OCI-LY7 (cell line): ENCODE results near the gene ADGRD1.

Experiments used
- CTCF ChIP-seq: fragments of 200-600 bp; sonication (generic); conservative IDR thresholded peaks from 2 replicates; pipeline ENCODE4 v1.5.1; 2014; ENCODE audit warnings: mild to moderate bottlenecking, antibody characterized with exemption, low read length, moderate library complexity, mixed read lengths
- EZH2phosphoT487 ChIP-seq: fragments of 200-600 bp; sonication (generic); IDR thresholded peaks from 2 replicates; pipeline ENCODE4 v1.6.1; 2018; ENCODE audit warnings: low read depth, borderline replicate concordance, mild to moderate bottlenecking, mixed run types, antibody characterized with exemption, low read length, moderate library complexity, mixed read lengths

- TF ChIP-seq CTCF: no peak
- TF ChIP-seq EZH2phosphoT487: no peak
These were observed 94.3 kb downstream of the ADGRD1 start for GRCh38 chr12:131047789-131048610.
